A172 (cell line): ENCODE data around the gene ZIC2. TPM values are rescaled to one million over a fixed set of nuclear protein-coding genes. Genes with fewer than 3 reads are reported as not detected.
"Not testable (repeated sequence)": the region's sequence is repeated elsewhere in the genome, so short reads cannot be mapped to it uniquely, and the experiment has no call there.

Experiments used
- DNase-seq: peaks from one replicate; pipeline ENCODE4 v3.0.0-alpha.2; 2015; ENCODE audit warnings: low spot score
- total RNA-seq: library from RNA; depleted of rRNA; stranded (reverse); fragments of >200 nt; shearing (Covaris generic); gene quantifications from 2 replicates; pipeline ENCODE4 v1.2.3, GENCODE V29; 2014; rRNA removed

Gene ZIC2
- total RNA-seq, 1 experiment from 2014 or later = 4.7 TPM

DNA sequence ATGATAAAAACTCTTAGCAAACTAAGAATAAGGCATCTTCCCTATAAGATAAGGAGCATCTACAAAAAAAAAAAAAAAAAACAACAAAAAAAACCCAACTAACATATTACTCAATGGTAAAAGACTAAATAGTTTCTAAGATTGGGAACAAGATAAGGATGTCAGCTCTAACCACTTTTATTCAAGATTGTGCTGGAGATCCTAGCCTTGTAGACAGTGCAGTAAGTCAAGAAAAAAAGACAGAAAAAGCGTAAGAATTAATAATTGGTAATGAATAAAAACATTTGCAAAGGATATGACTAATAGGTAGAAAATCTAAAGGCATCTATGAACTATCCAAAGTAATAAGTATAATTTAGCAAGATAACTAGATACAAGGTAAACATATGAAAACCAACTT lies 33.0 kb downstream of the ZIC2 start:
- no peak for DNase-seq

DNA sequence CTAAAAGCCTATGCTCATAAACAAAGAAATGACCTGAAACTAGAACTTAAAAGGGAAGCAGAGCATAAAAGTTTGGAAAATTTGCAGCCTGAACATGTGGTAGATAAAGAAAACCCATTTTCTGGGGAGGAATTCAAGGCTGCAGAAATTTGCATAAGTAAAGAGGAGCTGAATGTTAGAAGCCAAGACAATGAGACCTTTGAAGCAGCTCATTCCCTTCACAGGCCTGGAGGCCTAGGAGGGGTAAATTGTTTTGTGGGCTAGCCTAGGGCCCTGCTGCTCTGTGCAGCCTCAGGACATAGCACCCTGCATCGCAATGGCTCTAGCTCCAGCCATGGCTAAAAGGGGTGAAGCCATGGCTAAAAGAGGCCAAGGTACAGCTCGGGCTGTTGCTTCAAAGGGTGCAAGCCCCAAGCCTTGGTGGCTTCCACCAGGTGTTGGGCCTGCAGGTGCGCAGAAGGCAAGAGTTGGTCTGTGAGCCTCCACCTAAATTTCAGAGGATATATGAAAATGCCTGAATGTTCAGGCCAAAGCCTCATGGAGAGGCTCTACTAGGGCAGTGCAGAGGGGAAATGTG lies 38.3 kb downstream of the ZIC2 start:
- DNase-seq = no peak

DNA sequence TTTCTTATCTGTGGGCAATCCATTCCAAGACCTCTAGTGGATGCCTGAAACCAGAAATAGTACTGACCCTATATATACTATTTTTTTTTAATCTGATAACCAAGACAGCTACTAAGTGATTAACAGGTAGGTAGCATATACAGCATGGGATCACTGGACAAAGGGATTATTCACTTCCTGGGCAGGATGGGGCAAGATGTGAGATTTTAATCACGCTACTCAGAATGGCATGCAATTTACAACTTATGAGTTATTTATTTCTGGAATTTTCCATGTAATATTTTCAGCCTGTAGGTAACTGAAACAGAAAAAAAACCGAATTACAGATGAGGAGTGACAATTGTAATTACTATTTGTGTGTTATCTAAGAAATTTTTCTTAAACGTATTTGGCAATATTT lies 41.2 kb downstream of the ZIC2 start:
- peak; percentile 7 for DNase-seq

DNA sequence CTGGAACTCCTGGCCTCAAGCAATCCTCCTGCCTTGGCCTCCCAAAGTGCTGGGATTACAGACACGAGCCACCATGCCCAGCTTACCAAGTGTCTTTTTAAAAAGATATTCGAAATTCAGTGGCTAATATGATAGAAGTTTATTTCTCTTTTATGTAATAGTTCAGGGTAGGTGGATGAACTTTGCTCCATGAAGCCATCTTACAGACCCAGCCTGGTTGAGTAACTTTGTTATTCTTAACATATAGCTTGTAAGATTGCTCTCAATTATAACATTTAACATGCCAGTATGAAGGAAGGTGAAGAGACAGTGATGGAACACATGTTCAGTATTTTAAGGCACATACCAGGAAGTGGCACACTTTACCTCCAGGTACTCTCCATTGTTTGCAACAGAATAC lies 42.4 kb downstream of the ZIC2 start:
- no peak for DNase-seq

DNA sequence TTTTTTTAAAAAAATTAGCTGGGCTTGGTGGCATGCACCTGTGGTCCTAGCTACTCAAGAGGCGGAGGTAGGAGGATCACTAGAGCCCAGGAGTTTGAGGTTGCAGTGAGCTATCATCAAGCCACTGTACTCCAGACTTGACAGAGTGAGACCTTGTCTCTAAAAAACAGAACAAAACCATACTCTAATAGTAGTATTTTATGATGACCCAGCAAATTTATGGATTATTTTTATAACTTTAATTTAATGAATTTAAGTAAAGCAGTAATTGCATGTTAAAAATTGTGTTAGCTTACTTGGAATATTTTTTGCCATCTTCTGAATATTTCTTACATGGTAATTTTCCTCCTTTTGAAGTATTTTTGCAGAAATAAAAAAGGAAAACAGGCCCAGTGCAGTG lies 48.3 kb downstream of the ZIC2 start:
- no peak for DNase-seq

DNA sequence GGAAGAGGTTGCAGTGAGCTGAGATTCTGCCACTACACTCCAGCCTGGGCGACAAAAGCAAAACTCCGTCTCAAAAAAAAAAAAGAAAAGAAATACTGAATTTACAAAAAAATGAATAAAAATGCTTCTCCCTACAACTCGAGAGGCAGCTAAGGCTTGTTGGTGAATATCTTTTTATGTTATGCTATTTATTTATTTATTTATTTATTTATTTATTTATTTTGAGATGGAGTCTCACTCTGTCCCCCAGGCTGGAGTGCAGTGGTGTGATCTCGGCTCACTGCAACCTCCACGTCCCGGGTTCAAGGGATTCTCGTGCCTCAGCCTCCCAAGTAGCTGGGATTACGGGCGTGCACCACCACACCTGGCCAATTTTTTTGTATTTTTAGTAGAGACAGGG lies 51.1 kb downstream of the ZIC2 start:
- DNase-seq = not testable (repeated sequence)

DNA sequence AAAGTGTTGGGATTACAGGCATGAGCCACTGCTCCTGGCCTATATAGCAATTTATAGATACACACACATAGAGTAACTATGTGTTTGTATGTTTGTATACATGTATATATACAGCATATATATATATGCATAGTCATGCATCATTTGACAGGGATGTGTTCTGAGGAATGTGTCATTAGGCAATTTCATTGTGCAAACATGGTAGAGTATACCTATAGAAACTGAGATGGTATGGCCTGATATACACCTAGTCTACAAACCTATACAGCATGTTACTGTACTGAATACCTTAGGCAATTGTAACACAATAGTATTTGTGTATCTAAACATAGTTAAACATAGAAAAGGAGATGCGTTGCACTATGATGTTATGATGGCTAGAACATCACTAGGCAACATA lies 54.4 kb downstream of the ZIC2 start:
- no peak for DNase-seq

Other genes with a start within 250 kb of the ZIC2 start
- 1.5 and 2.4 TPM in 2 replicates for gene ZIC5, start 10.0 kb upstream of the ZIC2 start, total RNA-seq
- 20.0 and 22.8 TPM in 2 replicates for gene PCCA, start 107.3 kb downstream of the ZIC2 start, total RNA-seq